ELF-1 (cell line): Measurements from ENCODE around the gene EIF4A3.

Experiments used
- DNase-seq: peaks from one replicate; pipeline ENCODE4 v3.0.0-alpha.2; 2016; ENCODE audit warnings: low read depth, low spot score

EIF4A3 gene

GRCh38 chr17:80173126-80173525, 26.2 kb upstream of the EIF4A3 start:
- no peak for DNase-seq

- DNase-seq = no peak
Observed at GRCh38 chr17:80171681-80172080, 24.8 kb upstream of the EIF4A3 start.

- DNase-seq = peak; percentile 63
Observed at GRCh38 chr17:80169784-80170500, 23.0 kb upstream of the EIF4A3 start, which contains the start of gene CARD14. CARD14 (plus strand) TSS chr17:80170030; CDS start chr17:80181439, 11,409 bp downstream.

GRCh38 chr17:80169107-80169506, 22.2 kb upstream of the EIF4A3 start:
- no peak for DNase-seq

- no peak for DNase-seq
Observed at GRCh38 chr17:80168371-80168770, 21.4 kb upstream of the EIF4A3 start.

- peak; percentile 57 for DNase-seq
Observed at GRCh38 chr17:80166446-80166845, 19.5 kb upstream of the EIF4A3 start.

- DNase-seq = no peak
Observed at GRCh38 chr17:80164185-80164584, 17.3 kb upstream of the EIF4A3 start.

- no peak for DNase-seq
Observed at GRCh38 chr17:80163336-80163735, 16.4 kb upstream of the EIF4A3 start.

- no peak for DNase-seq
Observed at GRCh38 chr17:80160536-80160935, 13.6 kb upstream of the EIF4A3 start.

- DNase-seq = no peak
Observed at GRCh38 chr17:80158846-80159245, 11.9 kb upstream of the EIF4A3 start.

- peak; percentile 75 for DNase-seq
Observed at GRCh38 chr17:80155600-80155999, 8.7 kb upstream of the EIF4A3 start.

GRCh38 chr17:80154166-80154565, 7.2 kb upstream of the EIF4A3 start:
- no peak for DNase-seq

GRCh38 chr17:80153004-80153403, 6.1 kb upstream of the EIF4A3 start:
- no peak for DNase-seq

- DNase-seq = peak; percentile 57
Observed at GRCh38 chr17:80152081-80152702, 5.3 kb upstream of the EIF4A3 start.

GRCh38 chr17:80151333-80151732, 4.4 kb upstream of the EIF4A3 start:
- DNase-seq = no peak

GRCh38 chr17:80146121-80147034, 550 bp downstream of the EIF4A3 start:
- no peak for DNase-seq

GRCh38 chr17:80145076-80146075, 1.6 kb downstream of the EIF4A3 start:
- no peak for DNase-seq

GRCh38 chr17:80142929-80143328, 4.0 kb downstream of the EIF4A3 start:
- DNase-seq = no peak

GRCh38 chr17:80141463-80142165, 5.3 kb downstream of the EIF4A3 start:
- DNase-seq = no peak

GRCh38 chr17:80138856-80139426, 8.0 kb downstream of the EIF4A3 start:
- DNase-seq = no peak
